Measurements from ENCODE around the gene SKAP1.

DNA sequence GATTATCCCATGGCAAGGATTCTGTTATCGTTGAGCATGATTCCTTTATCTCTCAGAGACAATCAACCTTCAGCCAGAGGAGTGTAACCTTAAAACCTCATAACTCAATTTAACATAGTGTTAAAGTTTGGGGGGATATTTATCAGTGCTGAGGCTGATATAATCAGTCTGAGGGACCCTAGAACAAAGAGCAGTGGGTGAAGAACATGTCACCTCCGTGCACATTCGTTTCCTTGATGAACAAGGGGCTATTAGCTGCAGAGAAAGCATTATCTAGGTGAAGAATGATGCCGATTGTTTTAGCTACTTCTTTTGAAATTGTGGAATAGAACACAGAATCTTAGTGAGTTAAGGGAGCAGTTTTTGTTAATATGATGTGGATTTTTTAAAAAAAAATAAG is 99.1 kb downstream of the SKAP1 start:
- TF ChIP-seq, protein P1, sequence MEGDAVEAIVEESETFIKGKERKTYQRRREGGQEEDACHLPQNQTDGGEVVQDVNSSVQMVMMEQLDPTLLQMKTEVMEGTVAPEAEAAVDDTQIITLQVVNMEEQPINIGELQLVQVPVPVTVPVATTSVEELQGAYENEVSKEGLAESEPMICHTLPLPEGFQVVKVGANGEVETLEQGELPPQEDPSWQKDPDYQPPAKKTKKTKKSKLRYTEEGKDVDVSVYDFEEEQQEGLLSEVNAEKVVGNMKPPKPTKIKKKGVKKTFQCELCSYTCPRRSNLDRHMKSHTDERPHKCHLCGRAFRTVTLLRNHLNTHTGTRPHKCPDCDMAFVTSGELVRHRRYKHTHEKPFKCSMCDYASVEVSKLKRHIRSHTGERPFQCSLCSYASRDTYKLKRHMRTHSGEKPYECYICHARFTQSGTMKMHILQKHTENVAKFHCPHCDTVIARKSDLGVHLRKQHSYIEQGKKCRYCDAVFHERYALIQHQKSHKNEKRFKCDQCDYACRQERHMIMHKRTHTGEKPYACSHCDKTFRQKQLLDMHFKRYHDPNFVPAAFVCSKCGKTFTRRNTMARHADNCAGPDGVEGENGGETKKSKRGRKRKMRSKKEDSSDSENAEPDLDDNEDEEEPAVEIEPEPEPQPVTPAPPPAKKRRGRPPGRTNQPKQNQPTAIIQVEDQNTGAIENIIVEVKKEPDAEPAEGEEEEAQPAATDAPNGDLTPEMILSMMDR (IDR thresholded peaks at IDR 0.05) = no peak
- TF ChIP-seq EP300 (IDR thresholded peaks at IDR 0.05; ENCODE audit: low read depth) = no peak
